Vagina (tissue), 2 donors: ENCODE results near the gene FYB2.

Experiments used
- POLR2A ChIP-seq, 2 donors: fragments of 450-650 bp; IDR thresholded peaks; one replicate each; pipeline ENCODE4 v1.6.1; 2017; ENCODE audit warnings: antibody characterized with exemption in 2 of 2, mild to moderate bottlenecking in 2 of 2, moderate library complexity in 2 of 2
- POLR2AphosphoS5 ChIP-seq, 2 donors: sonication (generic); formaldehyde crosslinking; IDR thresholded peaks; one replicate each; pipeline ENCODE4 v1.9.0; 2017; ENCODE audit warnings: antibody characterized with exemption in 2 of 2, mild to moderate bottlenecking in 2 of 2, low read depth in 1 of 2; ENCODE audit not compliant: insufficient read depth in 1 of 2
- TF ChIP-seq, protein P1 (sequence below), 3 experiments: fragments of 450-650 bp in 2 of 3; fragments of 200-600 bp in 1 of 3; sonication (generic) in 1 of 3; IDR thresholded peaks; one replicate each; pipeline ENCODE4 v1.5.1; 2017 to 2019; ENCODE audit warnings: antibody characterized with exemption in 3 of 3, mild to moderate bottlenecking in 2 of 3, moderate library complexity in 2 of 3

DNA sequence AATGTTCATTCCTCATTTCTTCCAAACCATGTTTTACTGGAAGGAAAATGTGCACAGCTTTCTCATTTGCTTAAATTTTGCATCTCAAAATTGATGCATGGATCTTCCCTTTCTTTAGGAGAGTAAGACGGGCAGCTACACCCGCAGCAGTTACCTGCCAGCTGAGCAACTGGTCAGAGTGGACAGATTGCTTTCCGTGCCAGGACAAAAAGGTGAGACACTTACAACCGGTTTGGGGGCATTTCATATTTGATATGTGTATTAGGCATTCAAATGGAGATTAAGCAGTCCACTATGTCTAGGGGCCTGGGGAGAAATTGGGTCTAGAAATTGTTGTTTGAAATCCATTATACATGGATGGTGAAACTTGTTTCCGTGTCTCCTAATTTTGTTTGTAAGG lies 48.3 kb upstream of the FYB2 start:
- TF ChIP-seq, protein P1, sequence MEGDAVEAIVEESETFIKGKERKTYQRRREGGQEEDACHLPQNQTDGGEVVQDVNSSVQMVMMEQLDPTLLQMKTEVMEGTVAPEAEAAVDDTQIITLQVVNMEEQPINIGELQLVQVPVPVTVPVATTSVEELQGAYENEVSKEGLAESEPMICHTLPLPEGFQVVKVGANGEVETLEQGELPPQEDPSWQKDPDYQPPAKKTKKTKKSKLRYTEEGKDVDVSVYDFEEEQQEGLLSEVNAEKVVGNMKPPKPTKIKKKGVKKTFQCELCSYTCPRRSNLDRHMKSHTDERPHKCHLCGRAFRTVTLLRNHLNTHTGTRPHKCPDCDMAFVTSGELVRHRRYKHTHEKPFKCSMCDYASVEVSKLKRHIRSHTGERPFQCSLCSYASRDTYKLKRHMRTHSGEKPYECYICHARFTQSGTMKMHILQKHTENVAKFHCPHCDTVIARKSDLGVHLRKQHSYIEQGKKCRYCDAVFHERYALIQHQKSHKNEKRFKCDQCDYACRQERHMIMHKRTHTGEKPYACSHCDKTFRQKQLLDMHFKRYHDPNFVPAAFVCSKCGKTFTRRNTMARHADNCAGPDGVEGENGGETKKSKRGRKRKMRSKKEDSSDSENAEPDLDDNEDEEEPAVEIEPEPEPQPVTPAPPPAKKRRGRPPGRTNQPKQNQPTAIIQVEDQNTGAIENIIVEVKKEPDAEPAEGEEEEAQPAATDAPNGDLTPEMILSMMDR (IDR thresholded peaks at IDR 0.05) = no peak
- TF ChIP-seq POLR2A (IDR thresholded peaks at IDR 0.05) (no peak), POLR2AphosphoS5 (IDR thresholded peaks at IDR 0.05; ENCODE audit: insufficient read depth in 1 of 2, low read depth in 1 of 2) (no peak)
